Right atrium auricular region (tissue), 2 donors: Measurements from ENCODE around the gene RASGEF1C. TPM values are rescaled to one million over a fixed set of nuclear protein-coding genes. Genes with fewer than 3 reads are reported as not detected.

ENCODE experiments used
- DNase-seq: peaks from one replicate; pipeline ENCODE4 v3.0.0-alpha.2; 2019; ENCODE audit warnings: low spot score
- H3K27ac ChIP-seq, 2 donors: fragments of 200-600 bp; sonication (generic); 1 replicate in 1 of 2; 2 replicates in 1 of 2; pipeline ENCODE4 v1.5.1; 2016 to 2019
- H3K27me3 ChIP-seq, 2 donors: fragments of 200-600 bp; sonication (generic); one replicate each; pipeline versions ENCODE4 v1.5.1 to v1.6.0; 2017 to 2019
- H3K36me3 ChIP-seq: fragments of 200-600 bp; sonication (generic); one replicate; pipeline ENCODE4 v1.5.1; 2016
- H3K4me1 ChIP-seq, 2 donors: fragments of 200-600 bp; sonication (generic); one replicate each; pipeline versions ENCODE4 v1.5.1 to v1.6.0; 2017 to 2019
- H3K4me3 ChIP-seq, 2 donors: fragments of 200-600 bp; sonication (generic); 1 replicate in 1 of 2; 2 replicates in 1 of 2; pipeline ENCODE4 v1.5.1; 2017 to 2019; ENCODE audit warnings: mild to moderate bottlenecking in 1 of 2, moderate library complexity in 1 of 2
- H3K9me3 ChIP-seq, 2 donors: fragments of 200-600 bp; sonication (generic); one replicate each; pipeline ENCODE4 v1.5.1; 2019
- total RNA-seq, 2 donors: library from RNA; depleted of rRNA; stranded (reverse); fragments of >200 nt; gene quantifications; one replicate each; pipeline ENCODE4 v1.1.0, GENCODE V29; 2016
- TF ChIP-seq, protein P1 (sequence below), 2 donors: fragments of 200-600 bp; sonication (generic); IDR thresholded peaks; one replicate each; pipeline ENCODE4 v1.5.1; 2019; ENCODE audit warnings: antibody characterized with exemption in 2 of 2

RASGEF1C gene
- total RNA-seq, 2 donors from 2014 or later = 0.55 to 0.67 TPM

DNA sequence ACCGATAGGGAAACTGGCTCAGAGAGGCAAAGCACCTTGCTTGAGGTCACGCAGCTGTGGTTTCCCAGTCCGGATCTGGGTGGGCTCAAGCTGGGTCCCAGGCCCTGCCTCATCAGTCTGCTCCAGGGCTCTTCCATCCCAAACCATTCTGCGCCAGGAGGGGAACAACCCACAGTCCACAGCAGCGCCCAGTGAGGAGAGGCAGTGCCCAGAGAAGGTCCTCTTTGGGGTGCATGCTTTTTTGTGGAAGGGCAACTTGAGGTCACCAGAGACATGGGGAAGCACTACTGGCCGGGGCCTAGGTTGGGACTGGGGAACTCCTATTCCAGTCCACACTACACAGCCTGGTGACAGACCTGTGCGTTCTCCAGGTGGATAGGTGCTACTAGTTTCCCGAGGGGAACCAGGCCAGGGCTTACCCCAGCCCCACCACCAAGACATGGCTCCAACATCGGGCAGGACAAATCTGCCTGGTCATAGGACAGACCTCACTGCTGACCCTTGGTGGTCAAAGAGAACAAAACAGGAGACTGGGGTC, 75.0 kb downstream of the RASGEF1C start:
- Histone ChIP-seq H3K36me3 (no peaks in the 10 kb centered on the region), H3K4me1 (no peaks in the 10 kb centered on the region), H3K9me3 (no peaks in the 10 kb centered on the region), H3K27ac (no peak overlapping the region), H3K27me3 (no peaks in the 10 kb centered on the region), H3K4me3 (no peak overlapping the region)
- DNase-seq = peak; percentile 51
- TF ChIP-seq, protein P1, sequence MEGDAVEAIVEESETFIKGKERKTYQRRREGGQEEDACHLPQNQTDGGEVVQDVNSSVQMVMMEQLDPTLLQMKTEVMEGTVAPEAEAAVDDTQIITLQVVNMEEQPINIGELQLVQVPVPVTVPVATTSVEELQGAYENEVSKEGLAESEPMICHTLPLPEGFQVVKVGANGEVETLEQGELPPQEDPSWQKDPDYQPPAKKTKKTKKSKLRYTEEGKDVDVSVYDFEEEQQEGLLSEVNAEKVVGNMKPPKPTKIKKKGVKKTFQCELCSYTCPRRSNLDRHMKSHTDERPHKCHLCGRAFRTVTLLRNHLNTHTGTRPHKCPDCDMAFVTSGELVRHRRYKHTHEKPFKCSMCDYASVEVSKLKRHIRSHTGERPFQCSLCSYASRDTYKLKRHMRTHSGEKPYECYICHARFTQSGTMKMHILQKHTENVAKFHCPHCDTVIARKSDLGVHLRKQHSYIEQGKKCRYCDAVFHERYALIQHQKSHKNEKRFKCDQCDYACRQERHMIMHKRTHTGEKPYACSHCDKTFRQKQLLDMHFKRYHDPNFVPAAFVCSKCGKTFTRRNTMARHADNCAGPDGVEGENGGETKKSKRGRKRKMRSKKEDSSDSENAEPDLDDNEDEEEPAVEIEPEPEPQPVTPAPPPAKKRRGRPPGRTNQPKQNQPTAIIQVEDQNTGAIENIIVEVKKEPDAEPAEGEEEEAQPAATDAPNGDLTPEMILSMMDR (IDR thresholded peaks at IDR 0.05) = no peak

DNA sequence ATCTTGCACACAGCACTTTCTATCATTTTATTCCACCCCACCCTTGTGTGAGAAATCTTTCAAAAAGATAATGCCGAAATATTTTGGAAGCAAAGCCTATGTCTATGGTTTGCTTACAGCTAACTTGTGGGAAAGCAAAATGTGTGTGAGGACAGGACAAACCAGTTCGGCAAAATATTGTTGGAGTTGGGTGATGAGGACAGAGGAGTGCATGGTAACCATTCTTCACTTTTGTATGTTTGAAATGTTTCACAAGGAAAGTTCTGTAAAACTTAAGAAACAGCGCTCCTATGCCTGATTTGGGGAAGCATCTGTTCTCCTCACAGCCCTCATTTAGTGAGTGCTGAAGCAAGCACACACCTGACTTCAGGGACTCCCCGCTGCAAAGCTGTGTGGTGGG, 75.5 kb downstream of the RASGEF1C start:
- no peaks in the 10 kb centered on the region for H3K36me3 ChIP-seq

DNA sequence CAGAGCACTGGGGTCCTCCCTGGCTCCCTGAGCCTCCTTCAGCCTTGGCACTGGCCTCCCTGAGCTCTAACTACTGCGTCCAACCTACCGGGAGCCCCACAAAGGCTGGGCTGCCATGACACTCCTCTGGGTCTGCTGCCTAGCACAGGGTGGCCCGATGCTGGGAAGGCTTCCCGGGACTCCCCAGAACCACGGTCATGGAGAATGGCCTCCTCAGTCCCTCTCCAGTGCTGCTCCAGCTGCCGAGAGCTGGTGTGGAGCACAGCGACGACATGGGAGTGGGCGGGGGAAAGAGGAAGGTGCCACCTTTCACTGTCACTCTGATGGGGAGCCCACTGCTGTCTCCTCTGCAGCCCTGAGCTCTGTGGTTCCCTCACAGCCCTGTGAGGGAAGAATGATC, 76.0 kb downstream of the RASGEF1C start:
- no peaks in the 10 kb centered on the region for H3K36me3 ChIP-seq
- H3K4me3 ChIP-seq = no peak overlapping the region
- TF ChIP-seq, protein P1 (IDR thresholded peaks at IDR 0.05) = no peak
- H3K4me1 ChIP-seq = no peaks in the 10 kb centered on the region
- no peak overlapping the region for H3K27ac ChIP-seq
- H3K9me3 ChIP-seq = no peaks in the 10 kb centered on the region
- no peaks in the 10 kb centered on the region for H3K27me3 ChIP-seq
- peak; percentile 43 for DNase-seq

More for the DNA sequence above, 75.5 kb downstream of the RASGEF1C start:
- TF ChIP-seq, protein P1 (IDR thresholded peaks at IDR 0.05) = no peak
- no peaks in the 10 kb centered on the region for H3K4me1 ChIP-seq
- H3K27ac ChIP-seq = no peak overlapping the region
- no peak overlapping the region for H3K4me3 ChIP-seq
- H3K9me3 ChIP-seq = no peaks in the 10 kb centered on the region
- peak; percentile 11 for DNase-seq
- H3K27me3 ChIP-seq = no peaks in the 10 kb centered on the region

DNA sequence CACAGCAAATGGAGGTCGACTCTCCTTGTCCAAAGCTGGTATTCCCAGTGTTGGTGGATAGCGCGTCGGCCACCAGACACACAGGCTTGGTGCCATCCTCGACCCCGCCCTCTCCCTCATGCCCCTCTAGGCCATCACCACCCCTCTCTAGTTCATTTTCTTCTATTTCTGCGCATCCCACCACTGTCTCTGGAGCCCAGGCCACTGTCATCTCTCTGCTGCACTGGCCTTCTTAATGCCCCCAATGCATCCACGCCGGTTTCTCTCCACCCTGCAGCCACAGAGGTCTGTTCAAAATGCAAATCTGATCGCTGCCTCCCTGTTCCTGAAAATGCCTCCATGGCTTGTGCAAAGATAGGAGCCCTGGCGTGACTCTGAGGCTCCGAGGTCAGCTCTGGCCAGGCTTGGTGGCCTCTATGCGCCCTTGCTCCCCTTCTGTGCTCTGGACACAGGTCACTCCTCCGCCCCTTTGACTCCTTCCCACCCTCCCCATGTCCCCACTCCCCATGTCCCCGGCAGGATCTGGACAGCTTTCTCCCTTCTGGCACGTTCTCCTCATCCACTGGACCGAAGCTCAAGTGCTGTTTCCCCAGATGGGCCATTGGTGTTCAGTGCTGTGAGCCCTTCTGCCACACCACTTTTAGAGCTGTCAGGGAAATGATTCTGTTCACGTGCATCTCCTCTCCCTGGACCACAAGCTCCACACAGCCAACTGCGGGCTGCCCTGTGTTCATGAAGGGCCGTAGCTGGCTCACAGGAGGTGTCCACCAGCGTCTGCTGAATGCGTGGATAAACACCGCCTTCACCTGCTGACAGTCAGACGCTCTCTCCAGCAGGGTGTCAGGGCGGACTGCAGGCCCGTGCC, 77.9 kb downstream of the RASGEF1C start:
- no peak overlapping the region for H3K4me3 ChIP-seq
- H3K9me3 ChIP-seq = no peaks in the 10 kb centered on the region
- H3K36me3 ChIP-seq = no peaks in the 10 kb centered on the region
- H3K27ac ChIP-seq = no peak overlapping the region
- H3K4me1 ChIP-seq = peaks cover 0 to 6% of the 10 kb centered on the region in 2 donors
- no peaks in the 10 kb centered on the region for H3K27me3 ChIP-seq
- TF ChIP-seq, protein P1 (IDR thresholded peaks at IDR 0.05) = no peak
- DNase-seq = peak; percentile 46

DNA sequence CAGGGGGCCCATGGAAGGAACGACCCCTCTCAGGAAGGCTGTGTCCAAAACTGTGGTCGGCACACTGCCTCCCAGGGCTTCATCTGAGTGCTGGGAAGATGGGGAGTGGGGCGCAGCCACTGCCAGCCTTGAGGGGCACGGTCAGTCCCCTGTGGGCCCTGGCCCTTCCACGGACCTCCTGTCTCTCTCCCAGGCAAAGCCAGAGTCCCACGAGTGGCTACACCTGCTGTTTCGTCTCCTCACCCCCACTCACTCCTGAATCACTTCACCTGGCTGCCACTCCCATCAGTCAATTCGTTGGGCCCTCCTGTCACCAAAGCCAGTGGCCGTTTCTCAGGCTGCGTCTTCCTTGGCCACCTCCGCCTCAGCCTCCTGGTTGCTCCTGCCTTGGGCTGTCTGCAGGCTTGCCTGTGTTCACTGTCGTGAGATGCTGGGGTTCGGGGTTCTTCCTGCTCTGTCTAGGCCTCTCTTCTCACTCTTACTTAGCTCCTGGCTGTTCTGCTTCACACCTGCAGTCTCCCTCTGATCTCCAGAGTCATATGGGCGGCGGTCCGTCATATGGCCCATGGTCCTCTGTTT, 78.6 kb downstream of the RASGEF1C start:
- TF ChIP-seq, protein P1 (IDR thresholded peaks at IDR 0.05) = no peak
- Histone ChIP-seq H3K27me3 (no peaks in the 10 kb centered on the region), H3K4me3 (no peak overlapping the region), H3K9me3 (no peaks in the 10 kb centered on the region), H3K36me3 (no peaks in the 10 kb centered on the region), H3K27ac (no peak overlapping the region), H3K4me1 (peaks cover 0 to 6% of the 10 kb centered on the region in 2 donors)
- DNase-seq = peak; percentile 36
